ENCODE results near the gene TRH.

DNA sequence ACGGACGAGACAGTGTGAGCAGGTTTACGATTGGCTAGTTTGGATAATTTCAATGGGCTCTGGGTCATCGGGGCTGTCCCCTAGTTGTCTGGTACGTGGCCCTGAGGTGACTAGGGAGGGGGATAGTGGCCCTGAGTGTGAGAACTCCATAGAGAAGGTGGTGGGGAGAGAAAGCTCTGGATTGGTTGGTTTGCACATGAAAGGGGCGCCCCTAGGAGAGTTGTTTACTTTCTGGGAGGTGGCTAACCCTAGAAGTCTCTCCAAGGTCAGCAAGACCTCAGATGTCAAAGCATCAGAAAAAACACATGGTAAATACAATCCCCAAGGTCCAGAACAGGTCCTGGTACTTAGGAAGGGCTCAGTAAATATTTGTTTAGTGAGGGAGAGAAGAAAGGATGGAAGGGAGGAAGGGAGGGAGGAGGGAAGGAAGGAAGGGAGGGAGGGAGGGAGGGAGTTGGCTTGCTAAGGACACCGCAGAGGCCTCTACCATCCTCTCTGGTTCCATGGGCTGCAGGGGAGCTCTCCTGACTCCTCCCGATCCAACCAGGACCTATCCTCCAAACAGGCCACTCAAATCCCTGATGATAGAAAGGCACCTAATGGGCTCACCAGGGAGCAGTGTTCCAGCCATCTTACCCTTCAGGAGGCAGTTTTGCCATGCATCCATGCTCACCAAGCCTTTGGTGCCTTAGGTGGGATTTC, 3.0 kb upstream of the TRH start:
- TF ChIP-seq SMAD1 (IDR thresholded peaks at IDR 0.05; ENCODE audit: low read depth, low read length, partially characterized antibody) (no peak), EZH2 (IDR thresholded peaks at IDR 0.05; ENCODE audit: borderline replicate concordance, low read depth, low read length) (no peak), RB1 (IDR thresholded peaks at IDR 0.05; ENCODE audit: low read depth) (no peak), MEF2A (IDR thresholded peaks at IDR 0.05; ENCODE audit: control insufficient read depth, low read depth, low read length) (no peak), ZNF589 (CRISPR knock-in tag; IDR thresholded peaks at IDR 0.05; ENCODE audit: low read depth) (no peak), CTCF (IDR thresholded peaks at IDR 0.05 in 2 of 3, conservative IDR thresholded peaks at IDR 0.05 in 1 of 3; ENCODE audit: insufficient read depth in 2 of 3, low read depth in 1 of 3, low read length in 3 of 3) (no peak), YY1 (IDR thresholded peaks at IDR 0.05; ENCODE audit: borderline replicate concordance in 1 of 3, control insufficient read depth in 1 of 3, extremely low read depth in 1 of 3, insufficient read depth in 3 of 3, insufficient read length in 1 of 3, insufficient replicate concordance in 2 of 3, low read depth in 1 of 3, low read length in 2 of 3) (no peak), DNMT1 (IDR thresholded peaks at IDR 0.05) (no peak), NR3C1 (CRISPR knock-in tag; IDR thresholded peaks at IDR 0.05) (no peak)
- TF ChIP-seq, protein P1, sequence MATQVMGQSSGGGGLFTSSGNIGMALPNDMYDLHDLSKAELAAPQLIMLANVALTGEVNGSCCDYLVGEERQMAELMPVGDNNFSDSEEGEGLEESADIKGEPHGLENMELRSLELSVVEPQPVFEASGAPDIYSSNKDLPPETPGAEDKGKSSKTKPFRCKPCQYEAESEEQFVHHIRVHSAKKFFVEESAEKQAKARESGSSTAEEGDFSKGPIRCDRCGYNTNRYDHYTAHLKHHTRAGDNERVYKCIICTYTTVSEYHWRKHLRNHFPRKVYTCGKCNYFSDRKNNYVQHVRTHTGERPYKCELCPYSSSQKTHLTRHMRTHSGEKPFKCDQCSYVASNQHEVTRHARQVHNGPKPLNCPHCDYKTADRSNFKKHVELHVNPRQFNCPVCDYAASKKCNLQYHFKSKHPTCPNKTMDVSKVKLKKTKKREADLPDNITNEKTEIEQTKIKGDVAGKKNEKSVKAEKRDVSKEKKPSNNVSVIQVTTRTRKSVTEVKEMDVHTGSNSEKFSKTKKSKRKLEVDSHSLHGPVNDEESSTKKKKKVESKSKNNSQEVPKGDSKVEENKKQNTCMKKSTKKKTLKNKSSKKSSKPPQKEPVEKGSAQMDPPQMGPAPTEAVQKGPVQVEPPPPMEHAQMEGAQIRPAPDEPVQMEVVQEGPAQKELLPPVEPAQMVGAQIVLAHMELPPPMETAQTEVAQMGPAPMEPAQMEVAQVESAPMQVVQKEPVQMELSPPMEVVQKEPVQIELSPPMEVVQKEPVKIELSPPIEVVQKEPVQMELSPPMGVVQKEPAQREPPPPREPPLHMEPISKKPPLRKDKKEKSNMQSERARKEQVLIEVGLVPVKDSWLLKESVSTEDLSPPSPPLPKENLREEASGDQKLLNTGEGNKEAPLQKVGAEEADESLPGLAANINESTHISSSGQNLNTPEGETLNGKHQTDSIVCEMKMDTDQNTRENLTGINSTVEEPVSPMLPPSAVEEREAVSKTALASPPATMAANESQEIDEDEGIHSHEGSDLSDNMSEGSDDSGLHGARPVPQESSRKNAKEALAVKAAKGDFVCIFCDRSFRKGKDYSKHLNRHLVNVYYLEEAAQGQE (IDR thresholded peaks at IDR 0.05; ENCODE audit: borderline replicate concordance), result no peak
- TF ChIP-seq, protein P1 (CRISPR knock-in tag; IDR thresholded peaks at IDR 0.05; ENCODE audit: low read depth), result no peak

Measured in K562 (cell line).